ENCODE measurements around the gene HAND2.

GRCh38 chr4:173503330-173504180, 26.5 kb downstream of the HAND2 start:
- TF ChIP-seq POLR2A (IDR thresholded peaks at IDR 0.05; ENCODE audit: low read length) (no peak), GATA1 (IDR thresholded peaks at IDR 0.05; ENCODE audit: low read depth, low read length) (no peak)

Measured in erythroblast (primary cell).